CD14-positive monocyte (primary cell): ENCODE results near the gene DNAAF1. TPM values are rescaled to one million over a fixed set of nuclear protein-coding genes. Genes with fewer than 3 reads are reported as not detected.

Experiments used
- DNase-seq, 3 donors: peaks; one replicate each; pipeline ENCODE4 v3.0.0-alpha.2; 2011 to 2022
- H2AFZ ChIP-seq: 2 replicates; pipeline ENCODE4 v1.6.0; 2012; ENCODE audit warnings: mild to moderate bottlenecking, low read depth, low read length, inconsistent platforms; ENCODE audit not compliant: insufficient read depth, poor library complexity, severe bottlenecking
- H3K27ac ChIP-seq, 2 donors: 1 replicate in 1 of 2; 2 replicates in 1 of 2; pipeline ENCODE4 v1.5.1; 2012 to 2013; ENCODE audit warnings: low read length in 2 of 2, control low read depth in 1 of 2, inconsistent platforms in 1 of 2, low read depth in 1 of 2, mild to moderate bottlenecking in 1 of 2
- H3K27me3 ChIP-seq, 2 donors: one replicate each; pipeline versions ENCODE4 v1.6.0 to v1.6.1; 2011 to 2013; ENCODE audit warnings: low read length in 2 of 2; ENCODE audit not compliant: control insufficient read depth in 2 of 2, insufficient read depth in 2 of 2
- H3K36me3 ChIP-seq, 2 donors: replicated peaks in 1 of 2; 1 replicate in 1 of 2; 2 replicates in 1 of 2; pipeline versions ENCODE4 v1.5.1 to v1.6.1; 2012 to 2013; ENCODE audit warnings: low read length in 2 of 2, control low read depth in 1 of 2, inconsistent platforms in 1 of 2, mild to moderate bottlenecking in 1 of 2; ENCODE audit not compliant: insufficient read depth in 2 of 2, control insufficient read depth in 1 of 2
- H3K4me1 ChIP-seq, 2 donors: 1 replicate in 1 of 2; 2 replicates in 1 of 2; pipeline versions ENCODE4 v1.5.1 to v1.6.1; 2012 to 2013; ENCODE audit warnings: low read length in 2 of 2, control low read depth in 1 of 2, inconsistent platforms in 1 of 2, mild to moderate bottlenecking in 1 of 2, moderate library complexity in 1 of 2; ENCODE audit not compliant: insufficient read depth in 2 of 2, control insufficient read depth in 1 of 2
- H3K4me2 ChIP-seq: replicated peaks from 2 replicates; pipeline ENCODE3; 2012; ENCODE audit warnings: low read length, moderate library complexity, mild to moderate bottlenecking; ENCODE audit not compliant: poor library complexity, severe bottlenecking; ENCODE audit errors: extremely low read depth
- H3K4me3 ChIP-seq, 3 experiments: fragments of 200-600 bp in 1 of 3; sonication (generic) in 1 of 3; replicated peaks in 1 of 3; 1 replicate in 2 of 3; 2 replicates in 1 of 3; pipeline ENCODE4 v1.5.1; 2011 to 2013; ENCODE audit warnings: low read length in 3 of 3, mild to moderate bottlenecking in 3 of 3, control low read depth in 2 of 3, low read depth in 2 of 3, inconsistent platforms in 1 of 3, moderate library complexity in 1 of 3
- H3K79me2 ChIP-seq: 2 replicates; pipeline ENCODE4 v1.6.0; 2012; ENCODE audit warnings: mild to moderate bottlenecking, control low read depth, inconsistent platforms, low read length, moderate library complexity; ENCODE audit not compliant: insufficient read depth
- H3K9ac ChIP-seq: 2 replicates; pipeline ENCODE4 v1.6.0; 2017; ENCODE audit warnings: low read length, mild to moderate bottlenecking; ENCODE audit not compliant: insufficient read depth, poor library complexity, severe bottlenecking
- H3K9me3 ChIP-seq, 2 donors: replicated peaks in 1 of 2; 1 replicate in 1 of 2; 2 replicates in 1 of 2; pipeline versions ENCODE4 v1.5.1 to v1.6.1; 2012 to 2013; ENCODE audit warnings: low read length in 2 of 2, control low read depth in 1 of 2; ENCODE audit not compliant: control insufficient read depth in 1 of 2, insufficient read depth in 1 of 2
- H4K20me1 ChIP-seq: 2 replicates; pipeline ENCODE4 v1.6.0; 2012; ENCODE audit warnings: mild to moderate bottlenecking, low read length, control low read depth, moderate library complexity; ENCODE audit not compliant: insufficient read depth
- H3K27ac Mint-ChIP-seq, 7 donors: one replicate each; pipeline ENCODE4 v1.8.0; 2020; ENCODE audit warnings: mild to moderate bottlenecking in 7 of 7, mixed read lengths in 7 of 7, moderate library complexity in 6 of 7, inconsistent platforms in 2 of 7
- H3K27me3 Mint-ChIP-seq, 3 donors: one replicate each; pipeline ENCODE4 v1.8.0; 2021 to 2022; ENCODE audit warnings: low read depth in 3 of 3, mild to moderate bottlenecking in 3 of 3, mixed read lengths in 3 of 3, moderate library complexity in 3 of 3, inconsistent platforms in 1 of 3
- H3K36me3 Mint-ChIP-seq, 2 donors: one replicate each; pipeline ENCODE4 v1.8.0; 2020; ENCODE audit warnings: mixed read lengths in 2 of 2, inconsistent platforms in 1 of 2, mild to moderate bottlenecking in 1 of 2
- H3K4me1 Mint-ChIP-seq: one replicate; pipeline ENCODE4 v1.8.0; 2020; ENCODE audit warnings: mild to moderate bottlenecking, mixed read lengths
- H3K4me3 Mint-ChIP-seq, 2 donors: one replicate each; pipeline ENCODE4 v1.8.0; 2020; ENCODE audit warnings: mild to moderate bottlenecking in 2 of 2, mixed read lengths in 2 of 2, moderate library complexity in 1 of 2
- H3K9me3 Mint-ChIP-seq, 7 donors: one replicate each; pipeline ENCODE4 v1.8.0; 2020 to 2022; ENCODE audit warnings: mixed read lengths in 7 of 7, mild to moderate bottlenecking in 6 of 7, moderate library complexity in 6 of 7, inconsistent platforms in 2 of 7
- CTCF ChIP-seq: fragments of 200-600 bp; IDR thresholded peaks from one replicate; pipeline ENCODE4 v1.8.0; 2022; ENCODE audit warnings: antibody characterized with exemption, mild to moderate bottlenecking
- WGBS: methylation state at CpG from one replicate; pipeline ENCODE4 v1.1.5; 2013; ENCODE audit warnings: missing lambda C conversion rate; ENCODE audit not compliant: insufficient coverage; 5-methylcytosine and 5-hydroxymethylcytosine counted together
- intact Hi-C, 2 donors: fragments of 100-400 bp; cut with micrococcal nuclease; formaldehyde crosslinking; loops; one replicate each; pipeline versions ENCODE4 v1.15.0 to v1.15.1; 2023
- polyA plus RNA-seq, 3 donors: library from polyadenylated mRNA; depleted of rRNA in 1 of 3; unstranded in 2 of 3; stranded (reverse) in 1 of 3; fragments of 300-500 nt in 2 of 3; fragments of >200 nt in 1 of 3; fragmentation: Illumina TruSeq in 2 of 3; gene quantifications; 1 replicate in 2 of 3; 2 replicates in 1 of 3; pipeline ENCODE4 v1.2.3, GENCODE V29; 2012 to 2021

DNAAF1 gene
- polyA plus RNA-seq, 3 donors = 0.23 to 14.6 TPM; not detected in 1

GRCh38 chr16:84194470-84195200 is 49.5 kb downstream of the DNAAF1 start:
- no peaks in the 10 kb centered on the region for H3K9me3 ChIP-seq
- no peak overlapping the region for H3K4me3 ChIP-seq
- no peak for TF ChIP-seq CTCF
- no peaks in the 10 kb centered on the region for H3K36me3 ChIP-seq
- H3K9me3 Mint-ChIP-seq = no peaks in the 10 kb centered on the region
- no peaks in the 10 kb centered on the region for H3K79me2 ChIP-seq
- no peaks in the 10 kb centered on the region for H4K20me1 ChIP-seq
- H3K27me3 ChIP-seq = no peaks in the 10 kb centered on the region
- H3K4me1 ChIP-seq = peaks cover 12 to 20% of the 10 kb centered on the region in 2 donors
- intact Hi-C loops = loop anchor here in 1 of 2 donors (10.0 kb wide), 1 partner anchor 50 kb away; the partner anchor contains the start of genes DNAAF1 and HSDL1
- no peaks in the 10 kb centered on the region for H3K36me3 Mint-ChIP-seq
- H3K9ac ChIP-seq = no peak overlapping the region
- peak overlapping the region; percentile 37 to 63 for H3K4me3 Mint-ChIP-seq
- H3K4me1 Mint-ChIP-seq = peaks cover 23% of the 10 kb centered on the region
- H2AFZ ChIP-seq = peak overlapping the region; percentile 68
- H3K27ac ChIP-seq = no peak overlapping the region
- peak overlapping the region; percentile 19 for H3K4me2 ChIP-seq
- DNase-seq = peak in 2 of 3 donors; percentile 39 to 59
- peaks cover 0 to 14% (median 6%) of the 10 kb centered on the region in 3 donors for H3K27me3 Mint-ChIP-seq
- peak overlapping the region in 2 of 7 donors; percentile 19 to 57 for H3K27ac Mint-ChIP-seq
- WGBS = 56% methylated on average over 24 of the region's 34 CpGs

- Histone ChIP-seq H3K36me3 (no peaks in the 10 kb centered on the region), H3K27ac (no peak overlapping the region), H3K9me3 (no peaks in the 10 kb centered on the region), H3K4me2 (no peak overlapping the region), H3K4me3 (no peak overlapping the region), H3K4me1 (peaks cover 18 to 28% of the 10 kb centered on the region in 2 donors), H3K27me3 (no peaks in the 10 kb centered on the region), H3K9ac (no peak overlapping the region), H4K20me1 (no peaks in the 10 kb centered on the region), H2AFZ (no peak overlapping the region), H3K79me2 (no peaks in the 10 kb centered on the region)
- H3K4me1 Mint-ChIP-seq = peaks cover 30% of the 10 kb centered on the region
- TF ChIP-seq CTCF = no peak
- no peak overlapping the region for H3K4me3 Mint-ChIP-seq
- H3K27me3 Mint-ChIP-seq = peaks cover 0 to 14% (median 5%) of the 10 kb centered on the region in 3 donors
- no peaks in the 10 kb centered on the region for H3K36me3 Mint-ChIP-seq
- no peak overlapping the region for H3K27ac Mint-ChIP-seq
- no peaks in the 10 kb centered on the region for H3K9me3 Mint-ChIP-seq
- intact Hi-C loops = loop anchor here in 1 of 2 donors (10.0 kb wide), 1 partner anchor 51 kb away; the partner anchor contains the start of genes DNAAF1 and HSDL1
- no peak for DNase-seq
- WGBS = 94% methylated on average over 30 of the region's 38 CpGs
Measured at GRCh38 chr16:84195201-84196093, 50.3 kb downstream of the DNAAF1 start.
